Activated CD4-positive, CD25-positive, alpha-beta regulatory T cell treated with anti-CD3 and anti-CD28 coated beads, Interleukin-2, amount 50 U/mL, for 72 hours (primary cell): ENCODE data around the gene RAPGEF2.

Experiments
- DNase-seq: peaks from one replicate; pipeline ENCODE4 v3.0.0; 2021

The RAPGEF2 gene

GRCh38 chr4:159204566-159204965 is 101.7 kb downstream of the RAPGEF2 start:
- DNase-seq, result no peak

GRCh38 chr4:159205466-159205865 is 102.6 kb downstream of the RAPGEF2 start:
- DNase-seq, result no peak

GRCh38 chr4:159206427-159206871 is 103.6 kb downstream of the RAPGEF2 start:
- DNase-seq, result no peak

GRCh38 chr4:159209249-159209648 is 106.4 kb downstream of the RAPGEF2 start:
- no peak for DNase-seq

GRCh38 chr4:159210975-159211374 is 108.1 kb downstream of the RAPGEF2 start:
- no peak for DNase-seq

GRCh38 chr4:159212675-159213293 is 109.9 kb downstream of the RAPGEF2 start:
- DNase-seq, result no peak

GRCh38 chr4:159216834-159217233 is 114.0 kb downstream of the RAPGEF2 start:
- DNase-seq, result no peak

- DNase-seq, result no peak
Observed at GRCh38 chr4:159219862-159220261, 117.0 kb downstream of the RAPGEF2 start.

- DNase-seq, result no peak
Observed at GRCh38 chr4:159220353-159220752, 117.5 kb downstream of the RAPGEF2 start.

GRCh38 chr4:159221280-159221679 is 118.4 kb downstream of the RAPGEF2 start:
- DNase-seq, result no peak

- no peak for DNase-seq
Observed at GRCh38 chr4:159222043-159222552, 119.2 kb downstream of the RAPGEF2 start.

GRCh38 chr4:159224408-159224807 is 121.5 kb downstream of the RAPGEF2 start:
- DNase-seq, result no peak

- no peak for DNase-seq
Observed at GRCh38 chr4:159227378-159227777, 124.5 kb downstream of the RAPGEF2 start.

- DNase-seq, result no peak
Observed at GRCh38 chr4:159227984-159228383, 125.1 kb downstream of the RAPGEF2 start.

GRCh38 chr4:159229164-159229563 is 126.3 kb downstream of the RAPGEF2 start:
- no peak for DNase-seq

GRCh38 chr4:159232465-159233106 is 129.7 kb downstream of the RAPGEF2 start:
- DNase-seq, result no peak

- no peak for DNase-seq
Observed at GRCh38 chr4:159235779-159236368, 133.0 kb downstream of the RAPGEF2 start.

GRCh38 chr4:159237975-159238374 is 135.1 kb downstream of the RAPGEF2 start:
- no peak for DNase-seq

- no peak for DNase-seq
Observed at GRCh38 chr4:159238631-159239030, 135.8 kb downstream of the RAPGEF2 start.

- DNase-seq, result no peak
Observed at GRCh38 chr4:159239629-159240028, 136.8 kb downstream of the RAPGEF2 start.

GRCh38 chr4:159240046-159240445 is 137.2 kb downstream of the RAPGEF2 start:
- no peak for DNase-seq

- DNase-seq, result no peak
Observed at GRCh38 chr4:159240687-159241086, 137.8 kb downstream of the RAPGEF2 start.

GRCh38 chr4:159242427-159242826 is 139.5 kb downstream of the RAPGEF2 start:
- no peak for DNase-seq
